ENCODE results near the gene ZNF483. TPM values are rescaled to one million over a fixed set of nuclear protein-coding genes. Genes with fewer than 3 reads are reported as not detected.
"Not testable (repeated sequence)": the region's sequence is repeated elsewhere in the genome, so short reads cannot be mapped to it uniquely, and the experiment has no call there.

Gene ZNF483
- total RNA-seq, 1 donor from 2014 or later = 0.26 TPM

DNA sequence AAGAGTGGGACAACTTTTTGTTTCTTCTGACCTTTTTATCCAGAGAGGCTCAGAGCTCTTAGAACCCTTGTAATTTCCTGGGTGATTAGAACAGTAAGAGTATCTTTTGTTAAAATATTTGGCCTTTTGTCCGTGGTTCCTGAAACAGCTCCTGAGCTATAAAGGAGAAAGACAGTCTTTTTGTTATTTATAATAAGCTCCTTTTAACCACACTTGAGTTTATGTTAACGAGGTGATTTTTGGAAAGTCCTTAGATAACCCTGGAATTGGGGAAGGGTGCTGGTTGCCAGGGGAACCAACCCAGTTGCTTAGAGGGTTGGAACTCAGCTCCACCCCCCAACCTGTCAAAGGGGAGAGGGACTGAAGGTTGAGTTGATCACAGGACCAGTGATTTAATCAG lies 4.8 kb downstream of the ZNF483 start:
- TF ChIP-seq, protein P1, sequence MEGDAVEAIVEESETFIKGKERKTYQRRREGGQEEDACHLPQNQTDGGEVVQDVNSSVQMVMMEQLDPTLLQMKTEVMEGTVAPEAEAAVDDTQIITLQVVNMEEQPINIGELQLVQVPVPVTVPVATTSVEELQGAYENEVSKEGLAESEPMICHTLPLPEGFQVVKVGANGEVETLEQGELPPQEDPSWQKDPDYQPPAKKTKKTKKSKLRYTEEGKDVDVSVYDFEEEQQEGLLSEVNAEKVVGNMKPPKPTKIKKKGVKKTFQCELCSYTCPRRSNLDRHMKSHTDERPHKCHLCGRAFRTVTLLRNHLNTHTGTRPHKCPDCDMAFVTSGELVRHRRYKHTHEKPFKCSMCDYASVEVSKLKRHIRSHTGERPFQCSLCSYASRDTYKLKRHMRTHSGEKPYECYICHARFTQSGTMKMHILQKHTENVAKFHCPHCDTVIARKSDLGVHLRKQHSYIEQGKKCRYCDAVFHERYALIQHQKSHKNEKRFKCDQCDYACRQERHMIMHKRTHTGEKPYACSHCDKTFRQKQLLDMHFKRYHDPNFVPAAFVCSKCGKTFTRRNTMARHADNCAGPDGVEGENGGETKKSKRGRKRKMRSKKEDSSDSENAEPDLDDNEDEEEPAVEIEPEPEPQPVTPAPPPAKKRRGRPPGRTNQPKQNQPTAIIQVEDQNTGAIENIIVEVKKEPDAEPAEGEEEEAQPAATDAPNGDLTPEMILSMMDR (IDR thresholded peaks at IDR 0.05; ENCODE audit: insufficient read depth, low read length, severe bottlenecking) = no peak
- no peaks in the 10 kb centered on the region for H3K27me3 ChIP-seq (ENCODE audit: control insufficient read depth, insufficient read depth, low read length)
- DNase-seq (ENCODE audit: low read depth) = no peak
- no peaks in the 10 kb centered on the region for H3K36me3 ChIP-seq (ENCODE audit: control insufficient read depth, insufficient read depth, low read length)
- H3K4me3 ChIP-seq (ENCODE audit: low read depth, low read length) = no peak overlapping the region
- FAIRE-seq = no peak

DNA sequence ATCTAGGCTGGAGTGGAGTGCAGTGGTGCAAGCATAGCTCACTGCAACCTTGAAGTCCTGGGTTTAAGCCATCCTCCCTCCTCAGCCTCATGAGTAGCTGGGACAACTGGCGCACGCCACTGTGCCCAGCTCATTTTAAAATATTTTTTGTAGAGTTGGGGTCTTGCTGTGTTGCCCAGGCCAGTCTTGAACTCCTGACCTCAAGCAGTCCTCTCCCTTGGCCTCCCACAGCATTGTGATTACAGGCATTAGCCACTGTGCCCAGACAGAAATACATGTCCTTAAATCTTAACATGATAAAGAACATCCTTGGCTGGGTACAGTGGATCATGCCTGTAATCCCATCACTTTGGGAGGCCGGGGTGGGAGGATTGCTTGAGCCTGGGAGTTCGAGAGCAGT lies 6.7 kb downstream of the ZNF483 start:
- DNase-seq (ENCODE audit: low read depth) (no peak), FAIRE-seq (no peak)
- TF ChIP-seq, protein P1 (IDR thresholded peaks at IDR 0.05; ENCODE audit: insufficient read depth, low read length, severe bottlenecking) = no peak
- Histone ChIP-seq H3K27me3 (ENCODE audit: control insufficient read depth, insufficient read depth, low read length) (no peaks in the 10 kb centered on the region), H3K36me3 (ENCODE audit: control insufficient read depth, insufficient read depth, low read length) (no peaks in the 10 kb centered on the region), H3K4me3 (ENCODE audit: low read depth, low read length) (no peak overlapping the region)

DNA sequence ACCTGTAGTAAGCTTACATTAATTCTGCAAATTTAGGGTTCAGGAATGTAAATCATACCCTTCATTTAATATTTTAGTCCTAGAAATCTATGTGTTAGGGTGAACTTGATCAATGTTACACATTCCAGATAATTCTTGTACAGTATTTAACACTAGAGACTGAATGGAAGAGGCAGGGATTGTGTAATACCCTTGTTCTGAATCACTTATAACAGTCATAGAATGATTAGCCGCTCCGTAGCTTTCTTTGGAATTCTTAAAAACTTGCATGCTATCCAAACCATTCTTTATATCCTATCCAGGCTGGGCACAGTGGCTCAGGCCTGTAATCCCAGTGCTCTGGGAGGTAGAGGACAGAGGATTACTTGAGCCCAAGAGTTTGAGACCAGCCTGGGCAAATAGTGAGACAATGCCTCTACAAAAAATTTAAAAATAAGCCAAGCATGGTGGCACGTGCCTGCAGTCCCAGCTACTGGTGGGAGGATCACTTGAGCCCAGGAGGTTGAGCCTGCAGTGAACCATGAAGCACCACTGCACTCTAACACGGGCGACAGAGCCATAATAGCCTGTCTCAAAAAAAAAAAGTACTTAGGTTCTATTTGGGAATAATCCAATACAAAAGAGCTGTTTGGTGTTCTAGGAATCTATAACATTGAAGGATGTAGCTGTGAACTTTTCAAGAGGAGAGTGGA lies 8.3 kb downstream of the ZNF483 start:
- FAIRE-seq (no peak), DNase-seq (ENCODE audit: low read depth) (peak; percentile 21)
- Histone ChIP-seq H3K4me3 (ENCODE audit: low read depth, low read length) (no peak overlapping the region), H3K27me3 (ENCODE audit: control insufficient read depth, insufficient read depth, low read length) (no peaks in the 10 kb centered on the region), H3K36me3 (ENCODE audit: control insufficient read depth, insufficient read depth, low read length) (no peaks in the 10 kb centered on the region)
- TF ChIP-seq, protein P1 (IDR thresholded peaks at IDR 0.05; ENCODE audit: insufficient read depth, low read length, severe bottlenecking) = no peak

DNA sequence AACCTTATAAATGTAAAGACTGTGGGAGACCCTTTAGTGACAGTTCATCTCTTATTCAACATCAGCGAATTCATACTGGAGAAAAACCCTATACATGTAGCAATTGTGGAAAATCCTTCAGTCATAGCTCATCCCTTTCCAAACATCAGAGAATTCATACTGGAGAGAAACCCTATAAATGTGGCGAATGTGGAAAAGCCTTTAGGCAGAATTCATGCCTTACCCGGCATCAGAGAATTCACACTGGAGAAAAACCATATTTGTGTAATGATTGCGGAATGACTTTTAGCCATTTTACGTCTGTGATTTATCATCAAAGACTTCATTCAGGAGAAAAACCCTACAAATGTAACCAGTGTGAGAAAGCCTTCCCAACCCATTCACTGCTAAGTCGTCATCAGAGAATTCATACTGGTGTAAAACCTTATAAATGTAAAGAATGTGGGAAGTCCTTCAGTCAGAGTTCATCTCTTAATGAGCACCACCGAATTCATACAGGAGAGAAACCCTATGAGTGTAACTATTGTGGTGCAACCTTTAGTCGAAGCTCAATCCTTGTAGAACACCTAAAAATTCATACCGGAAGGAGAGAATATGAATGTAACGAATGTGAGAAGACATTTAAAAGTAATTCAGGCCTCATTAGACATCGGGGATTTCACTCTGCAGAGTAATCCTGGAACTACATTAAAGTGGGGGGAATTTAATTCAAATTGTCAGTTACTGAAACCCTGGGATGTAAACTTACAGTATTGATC lies 17.7 kb downstream of the ZNF483 start:
- Histone ChIP-seq H3K27me3 (ENCODE audit: control insufficient read depth, insufficient read depth, low read length) (no peaks in the 10 kb centered on the region), H3K4me3 (ENCODE audit: low read depth, low read length) (no peak overlapping the region), H3K36me3 (ENCODE audit: control insufficient read depth, insufficient read depth, low read length) (no peaks in the 10 kb centered on the region)
- TF ChIP-seq, protein P1 (IDR thresholded peaks at IDR 0.05; ENCODE audit: insufficient read depth, low read length, severe bottlenecking) = no peak
- no peak for DNase-seq (ENCODE audit: low read depth)
- FAIRE-seq = no peak

DNA sequence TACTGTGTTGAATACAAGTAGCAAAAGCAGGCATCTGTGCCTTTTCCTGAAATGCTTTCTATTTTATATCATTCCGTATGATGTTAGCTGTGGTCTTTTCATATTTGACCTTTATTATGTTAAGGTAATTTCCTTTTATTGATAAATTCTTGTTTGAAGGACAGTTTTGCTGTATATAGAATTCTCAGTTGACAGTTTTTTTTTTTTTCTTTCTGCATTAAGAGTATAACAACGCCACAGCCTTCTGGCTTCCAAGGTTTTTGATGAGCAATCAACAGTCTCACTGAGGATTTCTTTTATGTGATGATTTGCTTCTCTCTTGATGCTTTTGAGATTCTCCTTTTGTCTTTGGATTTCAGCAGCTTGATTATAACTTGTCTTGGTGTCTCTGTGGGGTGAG lies 23.6 kb downstream of the ZNF483 start:
- DNase-seq (ENCODE audit: low read depth) (no peak), FAIRE-seq (no peak)
- TF ChIP-seq, protein P1 (IDR thresholded peaks at IDR 0.05; ENCODE audit: insufficient read depth, low read length, severe bottlenecking) = no peak
- Histone ChIP-seq H3K36me3 (ENCODE audit: control insufficient read depth, insufficient read depth, low read length) (no peaks in the 10 kb centered on the region), H3K27me3 (ENCODE audit: control insufficient read depth, insufficient read depth, low read length) (no peaks in the 10 kb centered on the region), H3K4me3 (ENCODE audit: low read depth, low read length) (no peak overlapping the region)

DNA sequence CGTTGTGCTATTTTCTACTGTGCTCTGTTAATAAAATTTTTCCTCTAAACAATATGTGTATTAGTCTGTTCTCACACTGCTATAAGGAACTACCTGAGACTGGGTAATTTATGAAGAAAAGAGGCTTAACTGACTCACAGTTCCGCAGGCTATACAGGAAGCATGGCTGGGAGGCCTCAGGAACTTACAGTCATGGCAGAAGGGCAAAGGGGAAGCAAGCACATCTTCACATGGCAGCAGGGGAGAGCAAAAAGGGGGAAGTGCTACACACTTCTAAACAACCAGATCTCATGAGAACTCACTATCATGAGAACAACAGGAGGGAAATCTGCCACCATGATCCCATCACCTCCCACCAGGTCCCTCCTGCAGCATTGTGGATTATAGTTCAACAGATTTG lies 30.4 kb downstream of the ZNF483 start:
- H3K36me3 ChIP-seq (ENCODE audit: control insufficient read depth, insufficient read depth, low read length); DNase-seq (ENCODE audit: low read depth); H3K4me3 ChIP-seq (ENCODE audit: low read depth, low read length); H3K27me3 ChIP-seq (ENCODE audit: control insufficient read depth, insufficient read depth, low read length): not testable (repeated sequence)
- FAIRE-seq = peak; percentile 60
